ENCODE data around the gene MEOX2. TPM values are rescaled to one million over a fixed set of nuclear protein-coding genes. Genes with fewer than 3 reads are reported as not detected.
A peak's percentile ranks its signal among the peaks of the same experiment; 100 is the strongest.

The MEOX2 gene
- total RNA-seq, 1 donor from 2014 or later, result 7.7 TPM

- Histone ChIP-seq H3K27me3 (ENCODE audit: low read depth) (peaks cover 38% of the 10 kb centered on the region), H3K36me3 (no peaks in the 10 kb centered on the region), H3K9me3 (replicated peaks) (no peaks in the 10 kb centered on the region), H3K4me3 (peak overlapping the region; percentile 75), H3K27ac (replicated peaks) (peak overlapping the region; percentile 93), H3K4me1 (peaks cover 35% of the 10 kb centered on the region)
- DNase-seq, result no peak
- intact Hi-C loops (cut with micrococcal nuclease), result loop anchor here (2.0 kb wide), 1 partner anchor 385 kb away; no protein-coding TSS in a partner anchor
- TF ChIP-seq CTCF (IDR thresholded peaks at IDR 0.05; ENCODE audit: borderline replicate concordance), result no peak
Measured at GRCh38 chr7:15681631-15682030, 4.9 kb downstream of the MEOX2 start.

GRCh38 chr7:15681186-15681585 is 5.3 kb downstream of the MEOX2 start:
- peak overlapping the region; percentile 93 for H3K27ac ChIP-seq (replicated peaks)
- intact Hi-C loops (cut with micrococcal nuclease), result no loop called here

GRCh38 chr7:15680446-15680845 is 6.0 kb downstream of the MEOX2 start:
- H3K9me3 ChIP-seq (replicated peaks), result no peaks in the 10 kb centered on the region
- H3K4me1 ChIP-seq, result peaks cover 28% of the 10 kb centered on the region
- intact Hi-C loops (cut with micrococcal nuclease), result no loop called here
- peak overlapping the region; percentile 75 for H3K4me3 ChIP-seq
- TF ChIP-seq CTCF (IDR thresholded peaks at IDR 0.05; ENCODE audit: borderline replicate concordance), result no peak
- no peak for DNase-seq
- H3K27me3 ChIP-seq (ENCODE audit: low read depth), result peaks cover 27% of the 10 kb centered on the region
- peak overlapping the region; percentile 93 for H3K27ac ChIP-seq (replicated peaks)
- no peaks in the 10 kb centered on the region for H3K36me3 ChIP-seq

More at GRCh38 chr7:15681186-15681585, 5.3 kb downstream of the MEOX2 start:
- Histone ChIP-seq H3K36me3 (no peaks in the 10 kb centered on the region), H3K9me3 (replicated peaks) (no peaks in the 10 kb centered on the region), H3K4me1 (peaks cover 30% of the 10 kb centered on the region), H3K27me3 (ENCODE audit: low read depth) (peaks cover 33% of the 10 kb centered on the region), H3K4me3 (peak overlapping the region; percentile 75)
- DNase-seq, result no peak
- TF ChIP-seq CTCF (IDR thresholded peaks at IDR 0.05; ENCODE audit: borderline replicate concordance), result no peak

GRCh38 chr7:15679306-15679705 is 7.2 kb downstream of the MEOX2 start:
- DNase-seq, result no peak
- no peaks in the 10 kb centered on the region for H3K36me3 ChIP-seq
- H3K27ac ChIP-seq (replicated peaks), result peak overlapping the region; percentile 24
- TF ChIP-seq CTCF (IDR thresholded peaks at IDR 0.05; ENCODE audit: borderline replicate concordance), result no peak
- H3K4me1 ChIP-seq, result peaks cover 31% of the 10 kb centered on the region
- no peaks in the 10 kb centered on the region for H3K9me3 ChIP-seq (replicated peaks)
- H3K4me3 ChIP-seq, result peak overlapping the region; percentile 75
- intact Hi-C loops (cut with micrococcal nuclease), result no loop called here
- H3K27me3 ChIP-seq (ENCODE audit: low read depth), result peaks cover 17% of the 10 kb centered on the region

- Histone ChIP-seq H3K27ac (replicated peaks) (peak overlapping the region; percentile 24), H3K27me3 (ENCODE audit: low read depth) (peaks cover 11% of the 10 kb centered on the region), H3K36me3 (no peaks in the 10 kb centered on the region), H3K9me3 (replicated peaks) (no peaks in the 10 kb centered on the region), H3K4me1 (peaks cover 31% of the 10 kb centered on the region), H3K4me3 (peak overlapping the region; percentile 75)
- DNase-seq, result no peak
- TF ChIP-seq CTCF (IDR thresholded peaks at IDR 0.05; ENCODE audit: borderline replicate concordance), result no peak
- intact Hi-C loops (cut with micrococcal nuclease), result no loop called here
Measured at GRCh38 chr7:15678653-15679052, 7.8 kb downstream of the MEOX2 start.
